ENCODE data around the gene TMEM37. TPM values are rescaled to one million over a fixed set of nuclear protein-coding genes. Genes with fewer than 3 reads are reported as not detected.

TMEM37 gene
- total RNA-seq, 1 donor from 2014 or later: not detected

DNA sequence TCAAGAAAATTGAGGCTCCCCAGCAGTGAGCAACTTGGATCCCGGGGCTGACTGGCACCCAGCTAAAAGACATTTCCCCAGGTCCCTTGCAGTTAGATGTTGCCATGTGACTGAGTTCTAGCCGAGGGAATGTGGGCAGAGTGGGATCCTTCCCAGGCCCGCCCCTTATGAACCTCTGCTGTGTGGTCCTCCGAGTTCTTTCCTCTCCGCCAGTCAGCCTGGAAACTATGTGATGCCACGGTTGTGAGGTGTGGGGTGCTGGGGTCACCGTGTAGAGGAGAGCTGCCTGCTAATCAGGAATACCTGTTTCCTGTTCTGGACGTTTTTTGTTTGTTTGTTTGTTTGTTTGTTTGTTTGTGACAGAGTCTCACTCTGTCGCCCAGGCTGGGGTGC lies 45.5 kb downstream of the TMEM37 start:
- intact Hi-C loops (cut with micrococcal nuclease): loop anchor here (2.0 kb wide), 1 partner anchor 596 kb away; no protein-coding TSS in a partner anchor

DNA sequence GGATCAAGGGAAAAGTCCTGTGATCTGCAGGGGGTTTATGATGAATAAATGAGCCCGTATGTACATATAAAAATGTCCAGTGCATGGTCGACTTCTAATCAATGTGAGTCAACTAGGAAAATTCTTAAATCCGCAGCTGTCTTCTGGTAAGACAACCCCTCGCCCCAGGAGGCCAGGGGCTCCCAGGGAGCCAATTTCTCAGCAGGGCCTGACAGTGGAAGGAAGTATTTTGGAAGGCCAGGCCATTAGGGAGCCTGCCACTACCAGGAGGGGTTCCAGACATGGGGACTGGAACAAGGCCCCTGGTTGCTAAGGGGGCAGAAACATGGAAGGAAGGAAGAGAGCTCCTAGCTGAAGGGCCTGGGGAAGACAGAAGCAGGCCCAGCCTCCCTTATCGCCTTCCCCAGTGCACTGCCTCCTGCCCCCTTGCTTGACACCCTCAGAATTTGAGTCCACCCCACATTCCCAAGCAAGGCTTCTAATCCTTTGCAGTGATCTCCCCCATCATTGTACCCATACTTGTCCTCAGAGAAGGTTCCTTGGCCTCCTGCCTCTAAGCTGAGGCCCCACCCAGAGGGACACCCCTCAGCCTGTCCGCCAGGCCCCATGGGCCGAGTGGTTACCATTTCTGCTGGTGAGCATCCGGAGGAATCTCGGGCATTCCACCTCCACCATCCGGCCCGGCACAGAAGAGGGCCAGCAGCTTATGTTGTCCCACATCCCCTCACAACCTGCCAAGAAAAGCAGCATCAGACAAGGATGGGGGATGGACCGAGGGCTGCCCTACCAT lies 46.7 kb downstream of the TMEM37 start:
- intact Hi-C loops (cut with micrococcal nuclease): no loop called here

GRCh38 chr2:119478978-119479295 lies 47.3 kb downstream of the TMEM37 start:
- intact Hi-C loops (cut with micrococcal nuclease): no loop called here

DNA sequence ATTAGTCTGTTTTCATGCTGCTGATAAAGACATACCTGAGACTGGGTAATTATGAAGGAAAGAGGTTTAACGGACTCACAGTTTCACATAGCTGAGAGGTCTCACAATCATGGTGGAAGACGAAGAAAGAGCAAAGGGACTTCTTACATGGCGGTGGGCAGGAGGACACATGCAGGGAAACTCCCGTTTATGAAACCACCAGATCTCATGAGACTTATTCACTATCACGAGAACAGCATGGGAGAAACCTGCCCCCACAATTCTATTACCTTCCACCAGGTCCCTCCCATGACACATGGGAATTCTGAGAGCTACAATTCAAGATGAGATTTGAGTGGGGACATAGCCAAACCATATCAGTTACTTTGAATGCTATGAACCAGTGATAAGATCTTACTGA lies 48.5 kb downstream of the TMEM37 start:
- intact Hi-C loops (cut with micrococcal nuclease): no loop called here

DNA sequence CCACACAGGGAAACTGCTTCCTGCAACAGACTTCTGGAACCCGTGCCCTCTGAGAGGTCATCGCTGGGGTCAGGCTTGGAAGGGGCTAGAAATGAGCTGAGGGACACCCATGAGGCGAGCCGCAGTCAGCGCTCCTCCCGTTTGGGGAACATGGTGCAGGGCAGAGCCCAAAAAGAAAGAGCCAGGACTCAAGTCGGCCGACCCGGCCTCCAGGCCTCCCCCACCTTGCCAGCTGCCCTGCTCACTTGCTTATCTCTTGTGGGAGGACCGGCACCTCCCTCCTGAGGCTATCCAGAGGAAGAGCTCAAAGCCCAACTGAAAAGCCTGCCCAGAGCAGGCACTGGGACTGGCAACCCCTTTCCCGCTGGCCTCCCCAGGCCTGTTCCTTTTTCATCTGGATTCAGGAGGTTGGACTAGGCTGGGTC lies 49.1 kb downstream of the TMEM37 start:
- intact Hi-C loops (cut with micrococcal nuclease): no loop called here

DNA sequence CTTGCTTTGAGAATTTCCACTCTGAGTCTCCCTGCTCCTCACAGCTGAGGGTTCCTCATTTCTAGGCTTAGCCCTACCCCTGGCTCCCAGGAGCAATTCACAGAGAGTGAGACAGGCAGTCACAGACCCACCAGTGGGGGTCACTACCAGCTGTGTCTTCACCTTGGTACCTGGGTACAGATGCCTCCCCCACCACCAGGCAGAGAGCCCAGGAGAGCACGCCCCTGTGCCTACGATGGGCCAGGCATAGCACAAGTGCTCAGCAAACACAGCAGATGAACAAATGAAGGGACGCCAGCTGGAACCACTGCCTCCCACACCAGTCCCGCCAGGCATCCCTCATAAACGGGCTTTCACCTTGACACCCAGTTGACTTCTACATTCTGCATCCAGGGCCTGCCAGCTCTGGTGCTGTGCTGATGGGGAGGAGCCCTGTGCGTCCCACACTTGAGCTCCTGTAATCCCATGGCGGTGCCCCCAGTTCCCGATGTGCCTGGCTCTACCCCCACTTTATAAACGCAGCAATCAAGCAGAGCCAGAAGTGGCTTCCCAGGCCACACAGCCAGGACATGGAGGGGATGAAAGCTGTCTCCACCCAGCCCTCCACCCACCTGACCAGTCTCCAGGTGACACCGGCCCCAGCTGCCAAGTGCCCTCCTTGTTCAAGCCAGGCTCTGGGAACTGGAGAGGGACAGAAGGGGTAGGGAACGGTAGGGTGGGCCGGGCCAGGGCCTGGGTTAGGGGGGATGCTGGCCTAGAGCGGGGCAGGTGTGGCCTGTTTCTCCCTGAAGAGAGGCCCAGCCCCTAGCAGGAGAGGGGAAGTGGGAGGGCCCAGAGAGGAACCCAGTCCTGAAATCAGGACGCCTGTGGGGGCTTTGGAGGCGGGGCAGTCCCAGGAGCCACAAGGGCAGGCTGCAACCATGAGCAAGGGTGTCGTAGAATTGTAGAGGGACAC lies 50.1 kb downstream of the TMEM37 start:
- intact Hi-C loops (cut with micrococcal nuclease): no loop called here

DNA sequence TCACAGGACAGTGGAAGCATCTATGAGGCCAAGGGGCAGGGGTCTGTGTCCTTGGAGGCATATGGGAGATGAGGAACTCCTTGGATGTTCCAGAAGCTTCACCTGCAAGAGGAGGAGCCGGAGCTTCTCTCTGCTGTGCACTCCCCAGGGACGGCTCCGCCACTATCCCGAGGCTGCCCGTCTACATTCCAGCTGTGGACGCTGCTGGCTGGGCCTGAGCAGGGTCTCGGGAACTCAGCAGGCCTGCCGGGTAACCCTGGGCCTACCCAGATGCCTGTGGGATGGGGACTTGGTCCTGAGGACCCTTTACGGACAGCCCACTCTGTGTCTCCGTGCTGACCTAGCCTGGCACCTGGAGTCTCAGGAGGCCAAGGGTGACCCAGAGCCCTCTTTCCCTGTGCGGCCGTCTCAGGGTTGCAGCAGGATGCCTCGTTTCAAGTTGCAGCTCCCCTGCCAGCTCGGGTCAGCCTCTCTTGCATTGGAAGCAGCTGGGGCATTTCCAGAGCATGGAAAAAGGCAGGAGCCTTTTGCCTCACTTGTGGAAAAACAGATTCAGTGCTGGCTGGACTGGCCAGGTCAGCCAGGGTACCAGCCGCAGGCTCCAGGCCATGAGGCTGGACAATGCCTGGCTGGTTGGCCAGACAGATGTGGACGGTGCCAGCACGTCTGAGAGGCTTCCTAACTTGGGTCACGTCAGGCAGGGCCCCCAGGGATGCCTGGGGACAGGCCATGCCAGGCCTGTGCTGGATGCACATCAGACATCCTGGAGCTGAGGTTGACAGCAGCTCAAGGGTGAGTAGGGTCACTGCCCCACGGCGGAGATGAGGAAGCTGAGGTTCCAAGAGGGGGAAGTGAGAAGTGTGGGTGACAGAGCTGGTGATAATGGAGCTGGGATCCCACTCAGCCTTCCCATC lies 51.1 kb downstream of the TMEM37 start:
- intact Hi-C loops (cut with micrococcal nuclease): no loop called here

DNA sequence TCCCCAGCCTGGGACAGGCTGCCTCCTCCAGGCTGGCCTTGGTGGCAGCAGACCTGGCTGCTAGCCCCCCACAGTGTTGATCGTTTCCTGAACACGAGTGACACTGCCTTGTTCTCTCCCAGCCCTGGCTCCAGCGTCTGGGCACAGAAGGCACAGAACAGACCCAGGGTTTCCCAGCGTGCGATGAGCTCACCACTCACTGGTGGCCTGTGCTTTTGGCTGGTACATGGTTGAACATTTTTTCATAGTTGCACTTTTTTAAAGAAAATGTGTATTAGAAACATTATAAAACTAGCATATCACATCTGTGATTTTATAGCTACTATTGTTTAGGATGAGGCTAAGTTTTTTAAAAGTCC lies 51.7 kb downstream of the TMEM37 start:
- intact Hi-C loops (cut with micrococcal nuclease): no loop called here

- intact Hi-C loops (cut with micrococcal nuclease): no loop called here
Measured at GRCh38 chr2:119483896-119484718, 52.5 kb downstream of the TMEM37 start.

DNA sequence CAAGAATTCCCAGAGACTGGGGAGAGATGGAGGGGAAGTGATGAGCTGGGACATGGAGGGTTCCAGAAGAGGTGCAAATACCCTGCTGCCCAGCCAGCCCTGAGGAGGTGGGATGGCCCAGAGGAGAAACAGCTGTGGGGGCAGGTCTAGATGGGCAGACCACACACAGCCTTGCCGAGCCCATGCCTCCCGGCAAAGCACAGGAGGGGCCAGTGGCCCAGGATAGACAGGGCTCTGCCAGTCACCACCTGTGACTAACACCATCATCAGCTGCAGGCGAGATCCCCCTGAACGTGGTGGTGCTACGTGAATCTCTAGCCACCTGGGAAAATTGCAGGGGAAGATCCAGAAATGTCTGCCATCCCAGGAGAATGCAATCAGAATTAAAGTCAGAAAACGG lies 53.2 kb downstream of the TMEM37 start:
- intact Hi-C loops (cut with micrococcal nuclease): no loop called here

DNA sequence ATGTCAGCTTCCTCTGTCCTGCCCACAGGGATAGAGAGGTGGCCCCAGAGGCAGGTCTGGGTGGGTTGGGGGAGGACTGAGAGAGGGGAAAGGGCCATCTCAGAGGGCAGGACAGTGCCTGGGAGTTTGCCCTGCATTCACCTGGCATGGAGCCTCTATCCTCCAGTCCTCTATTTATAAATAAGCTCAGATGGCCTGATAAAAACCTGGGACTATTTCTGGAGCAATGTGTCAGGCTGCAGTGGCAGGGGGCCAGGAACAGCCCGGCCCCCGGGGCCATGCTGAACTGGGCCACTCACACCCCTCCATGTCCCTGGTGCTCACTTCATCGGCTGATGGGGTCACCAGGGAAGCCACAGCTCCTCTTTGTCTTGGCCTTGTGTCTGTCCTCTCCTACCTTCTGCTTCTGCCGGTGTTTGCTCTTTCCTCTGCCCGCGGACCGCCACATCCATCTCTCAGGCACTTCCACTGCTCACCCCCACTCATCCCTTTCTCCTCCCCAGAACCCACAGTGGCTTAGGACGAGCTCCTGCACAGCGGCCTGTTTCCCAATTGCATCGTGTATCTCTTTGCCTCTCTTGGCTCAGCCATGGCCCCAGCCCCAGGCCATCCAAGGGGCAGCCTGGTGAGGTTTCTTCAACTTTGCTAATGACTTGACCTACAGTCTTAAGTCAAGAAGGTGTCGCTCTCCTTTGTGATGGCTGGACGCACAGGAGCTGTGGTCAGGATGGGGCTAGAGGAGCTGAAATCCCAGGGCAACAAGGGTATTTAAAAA lies 53.9 kb downstream of the TMEM37 start:
- intact Hi-C loops (cut with micrococcal nuclease): no loop called here

DNA sequence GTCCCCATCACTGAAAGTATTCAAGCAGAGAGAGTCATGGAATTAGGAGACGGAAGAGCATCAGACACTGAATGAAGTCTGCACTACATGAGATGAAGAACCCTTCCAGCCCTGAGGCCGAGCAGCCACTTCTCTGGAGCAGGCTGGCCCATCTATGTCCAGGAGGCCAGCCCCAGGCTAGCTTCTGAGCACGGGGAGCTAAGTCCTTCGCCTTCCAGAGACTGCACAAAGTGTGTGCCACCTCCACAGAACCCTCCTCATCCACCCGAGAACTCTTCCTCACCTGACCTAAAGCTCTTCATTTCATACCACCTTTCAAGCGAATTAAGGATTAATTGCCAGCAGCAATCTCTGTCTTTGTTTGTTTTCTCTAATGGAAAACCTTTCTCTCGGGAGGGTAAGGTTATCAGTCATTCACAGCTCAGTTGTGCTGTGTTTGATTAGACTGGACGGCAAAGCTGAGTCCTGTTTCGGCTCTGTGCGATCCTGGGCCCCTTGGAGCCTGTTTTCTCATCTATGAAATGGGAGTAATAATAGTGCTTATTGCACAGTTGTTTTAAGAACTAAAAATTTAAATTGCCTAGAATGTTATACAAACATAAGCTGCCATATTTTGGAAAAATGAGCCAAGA lies 54.7 kb downstream of the TMEM37 start:
- intact Hi-C loops (cut with micrococcal nuclease): no loop called here

DNA sequence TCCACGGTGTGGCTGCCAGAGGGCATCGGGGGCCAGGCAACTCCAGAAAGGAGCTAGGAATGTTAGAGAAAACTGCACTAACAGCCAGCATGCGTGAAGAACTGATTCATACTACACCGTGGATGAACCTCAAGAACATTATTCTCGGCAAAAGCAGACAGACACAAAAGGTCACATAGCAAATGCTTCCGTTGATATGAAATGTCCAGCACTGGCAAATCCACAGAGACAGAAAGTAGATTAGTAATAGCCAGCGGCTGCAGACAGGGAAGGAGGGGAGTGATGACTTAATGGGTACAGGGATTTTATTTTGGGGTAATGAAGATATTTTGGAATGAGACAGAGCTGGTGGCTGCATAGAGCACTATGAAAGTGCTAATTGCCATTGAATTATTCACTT lies 55.2 kb downstream of the TMEM37 start:
- intact Hi-C loops (cut with micrococcal nuclease): no loop called here

DNA sequence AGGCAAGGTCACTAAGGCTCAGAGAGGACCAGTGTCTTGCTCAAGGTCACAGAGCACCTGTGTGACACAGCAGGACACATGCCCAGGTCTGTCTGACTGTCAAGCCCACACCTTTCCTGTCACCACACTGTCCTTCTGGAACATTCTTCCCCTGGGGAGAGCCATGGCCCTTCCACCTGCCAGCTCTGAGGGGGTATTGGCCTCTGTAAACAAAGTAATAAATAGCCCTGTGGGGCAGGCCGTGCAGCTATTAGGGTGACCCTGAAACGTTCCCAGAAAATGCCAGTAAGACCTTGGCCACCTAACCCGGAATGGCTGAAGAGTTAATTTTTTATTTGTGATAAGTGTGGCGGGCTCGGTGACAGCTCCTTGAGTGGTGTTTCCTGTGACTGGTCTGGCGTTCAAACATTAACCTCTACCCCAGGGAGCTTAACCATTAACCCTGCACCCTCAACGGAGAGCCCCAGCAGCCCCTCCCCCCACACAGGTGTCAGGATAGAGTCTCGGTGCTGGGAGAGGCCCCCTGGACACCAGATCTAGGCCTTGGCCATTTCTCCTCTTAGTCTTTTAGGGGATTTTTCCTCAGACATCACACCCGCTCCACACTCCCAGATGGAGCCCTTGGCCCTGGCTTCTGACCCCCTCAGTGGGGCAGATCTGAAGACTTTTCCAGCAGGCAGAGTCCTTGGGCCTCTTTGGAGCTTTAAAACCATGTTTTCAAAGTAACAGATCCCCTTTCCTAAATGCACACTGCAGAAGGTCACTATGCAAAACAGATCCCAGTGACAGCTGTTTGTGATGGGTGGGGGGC lies 56.0 kb downstream of the TMEM37 start:
- intact Hi-C loops (cut with micrococcal nuclease): no loop called here

Data from T-helper 2 cell treated with Interferon-gamma antibody and Interleukin-4, amounts not matched to agents 100 ng/mL and 5 ng/mL, for 36 hours (primary cell).